Measurements from ENCODE around the gene GMPPA.

GMPPA gene

DNA sequence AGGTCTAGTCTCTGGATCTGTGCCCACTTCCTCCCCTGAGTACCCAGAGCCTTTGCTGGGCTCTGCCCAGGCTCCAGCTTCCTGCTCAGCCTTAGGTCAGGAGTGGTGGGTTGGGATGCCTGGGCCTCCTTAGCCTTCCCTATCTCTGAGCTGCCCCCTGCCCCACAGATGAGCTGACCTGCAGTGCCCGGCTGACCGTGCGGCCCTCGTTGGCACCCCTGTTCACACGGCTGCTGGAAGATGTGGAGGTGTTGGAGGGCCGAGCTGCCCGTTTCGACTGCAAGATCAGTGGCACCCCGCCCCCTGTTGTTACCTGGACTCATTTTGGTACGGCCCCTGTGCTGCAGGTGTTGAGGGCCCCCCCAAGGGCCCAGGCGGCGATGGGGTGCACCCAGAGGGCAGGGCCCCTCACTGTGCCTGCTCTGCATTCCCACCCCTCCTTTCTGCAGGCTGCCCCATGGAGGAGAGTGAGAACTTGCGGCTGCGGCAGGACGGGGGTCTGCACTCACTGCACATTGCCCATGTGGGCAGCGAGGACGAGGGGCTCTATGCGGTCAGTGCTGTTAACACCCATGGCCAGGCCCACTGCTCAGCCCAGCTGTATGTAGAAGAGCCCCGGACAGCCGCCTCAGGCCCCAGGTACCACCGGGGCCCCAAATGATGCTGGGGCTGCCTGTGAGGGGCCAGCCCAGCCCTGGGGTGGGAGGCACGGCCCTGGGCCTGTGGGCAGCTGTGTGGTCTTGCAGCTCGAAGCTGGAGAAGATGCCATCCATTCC is 30.1 kb upstream of the GMPPA start:
- DNase-seq: no peak

DNA sequence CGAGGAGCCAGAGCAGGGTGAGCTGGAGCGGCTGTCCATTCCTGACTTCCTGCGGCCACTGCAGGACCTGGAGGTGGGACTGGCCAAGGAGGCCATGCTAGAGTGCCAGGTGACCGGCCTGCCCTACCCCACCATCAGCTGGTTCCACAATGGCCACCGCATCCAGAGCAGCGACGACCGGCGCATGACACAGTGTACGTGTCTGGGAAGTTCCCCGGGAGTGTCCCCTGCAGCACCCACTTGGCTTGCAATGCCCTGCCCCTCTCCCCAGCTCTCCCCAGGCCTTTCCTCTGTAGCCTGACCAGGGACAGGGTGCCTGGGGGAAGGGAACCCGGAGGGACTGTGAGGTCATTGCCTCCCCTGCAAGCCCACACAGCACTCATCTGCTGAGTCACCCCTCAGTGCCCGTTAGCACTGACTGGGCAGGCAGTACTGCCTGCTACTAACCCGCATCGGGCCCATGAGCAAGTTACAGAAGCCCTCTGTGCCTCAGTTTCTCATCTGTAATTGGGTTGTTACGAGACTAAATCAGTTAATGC is 29.4 kb upstream of the GMPPA start:
- DNase-seq: peak; percentile 41 to 86

DNA sequence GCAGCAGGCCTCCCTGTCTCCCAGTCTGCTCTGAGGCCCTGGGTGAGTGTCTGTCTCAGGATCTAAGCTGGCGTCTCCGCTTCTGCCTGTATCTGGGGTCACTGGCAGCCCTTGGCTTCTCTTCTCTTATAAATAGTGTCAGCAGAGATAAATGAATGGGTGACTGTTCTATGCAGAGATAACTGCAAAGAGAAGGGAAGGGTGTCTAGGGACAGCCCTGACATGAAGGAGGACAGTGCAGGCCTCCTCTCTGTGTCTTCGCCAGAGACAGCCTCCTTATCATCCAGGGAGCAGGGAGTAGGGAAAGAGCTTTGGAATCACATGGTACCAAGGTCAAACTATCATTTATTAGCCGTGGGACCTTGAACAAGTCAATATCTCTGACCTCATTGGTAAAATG is 28.3 kb upstream of the GMPPA start:
- DNase-seq: no peak

DNA sequence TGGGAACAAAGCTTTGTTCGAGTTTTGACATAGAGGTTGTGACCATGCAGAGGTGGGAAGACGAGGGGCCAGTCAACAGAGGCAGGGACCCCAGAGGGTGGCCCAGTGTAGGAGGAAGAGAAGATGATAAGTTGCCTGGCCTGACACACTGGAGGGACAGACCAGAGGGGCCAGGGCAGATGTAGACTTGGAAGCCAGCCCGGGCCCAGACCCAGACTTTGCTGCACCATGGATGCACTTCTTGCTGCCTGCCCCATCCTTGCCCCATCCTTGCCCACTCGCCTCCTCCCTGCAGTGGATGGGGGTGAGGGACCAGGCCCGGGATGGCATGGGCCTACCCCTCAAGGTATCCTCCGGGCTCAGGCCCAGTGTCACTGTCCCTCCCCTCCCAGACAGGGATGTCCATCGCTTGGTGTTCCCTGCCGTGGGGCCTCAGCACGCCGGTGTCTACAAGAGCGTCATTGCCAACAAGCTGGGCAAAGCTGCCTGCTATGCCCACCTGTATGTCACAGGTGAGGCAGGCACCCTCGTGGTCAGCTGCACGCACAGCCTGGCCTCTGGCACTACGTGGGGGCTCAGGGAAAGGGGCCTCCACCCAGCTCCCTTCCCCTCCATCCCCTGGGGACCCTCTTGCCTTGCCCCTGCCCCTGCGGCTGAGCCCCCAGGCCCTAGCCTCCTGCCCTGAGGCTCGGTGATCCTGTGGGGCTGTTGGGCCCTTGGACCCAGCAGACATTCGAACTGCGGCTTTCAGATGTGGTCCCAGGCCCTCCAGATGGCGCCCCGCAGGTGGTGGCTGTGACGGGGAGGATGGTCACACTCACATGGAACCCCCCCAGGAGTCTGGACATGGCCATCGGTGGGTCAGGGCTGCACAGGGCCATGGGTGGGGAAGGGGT is 27.0 kb upstream of the GMPPA start:
- DNase-seq: no peak

DNA sequence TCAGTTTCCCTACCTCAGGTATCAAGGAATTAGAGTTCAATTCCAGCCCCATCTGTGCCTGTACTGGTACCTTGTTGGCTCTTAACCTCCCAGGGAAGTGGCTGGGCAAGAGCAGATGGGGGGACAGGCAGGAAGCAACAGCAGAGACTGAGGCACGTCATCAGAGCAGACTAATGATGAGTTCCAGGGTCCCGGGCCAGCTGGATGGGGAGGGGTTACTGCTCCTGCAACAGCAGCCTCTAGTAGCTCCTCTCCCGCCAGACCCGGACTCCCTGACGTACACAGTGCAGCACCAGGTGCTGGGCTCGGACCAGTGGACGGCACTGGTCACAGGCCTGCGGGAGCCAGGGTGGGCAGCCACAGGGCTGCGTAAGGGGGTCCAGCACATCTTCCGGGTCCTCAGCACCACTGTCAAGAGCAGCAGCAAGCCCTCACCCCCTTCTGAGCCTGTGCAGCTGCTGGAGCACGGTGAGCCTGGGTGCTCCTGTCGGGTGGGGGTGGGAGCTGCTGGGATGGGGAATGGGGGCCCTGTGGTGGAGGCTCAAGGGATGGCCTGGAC is 26.0 kb upstream of the GMPPA start:
- DNase-seq: no peak

DNA sequence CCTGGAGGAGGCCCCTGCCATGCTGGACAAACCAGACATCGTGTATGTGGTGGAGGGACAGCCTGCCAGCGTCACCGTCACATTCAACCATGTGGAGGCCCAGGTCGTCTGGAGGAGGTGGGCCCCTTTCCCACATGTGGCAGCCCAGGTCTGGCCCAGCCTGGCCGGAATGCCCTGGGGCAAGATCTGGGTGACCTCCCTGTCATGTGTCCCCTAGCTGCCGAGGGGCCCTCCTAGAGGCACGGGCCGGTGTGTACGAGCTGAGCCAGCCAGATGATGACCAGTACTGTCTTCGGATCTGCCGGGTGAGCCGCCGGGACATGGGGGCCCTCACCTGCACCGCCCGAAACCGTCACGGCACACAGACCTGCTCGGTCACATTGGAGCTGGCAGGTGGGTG is 25.2 kb upstream of the GMPPA start:
- no peak for DNase-seq

DNA sequence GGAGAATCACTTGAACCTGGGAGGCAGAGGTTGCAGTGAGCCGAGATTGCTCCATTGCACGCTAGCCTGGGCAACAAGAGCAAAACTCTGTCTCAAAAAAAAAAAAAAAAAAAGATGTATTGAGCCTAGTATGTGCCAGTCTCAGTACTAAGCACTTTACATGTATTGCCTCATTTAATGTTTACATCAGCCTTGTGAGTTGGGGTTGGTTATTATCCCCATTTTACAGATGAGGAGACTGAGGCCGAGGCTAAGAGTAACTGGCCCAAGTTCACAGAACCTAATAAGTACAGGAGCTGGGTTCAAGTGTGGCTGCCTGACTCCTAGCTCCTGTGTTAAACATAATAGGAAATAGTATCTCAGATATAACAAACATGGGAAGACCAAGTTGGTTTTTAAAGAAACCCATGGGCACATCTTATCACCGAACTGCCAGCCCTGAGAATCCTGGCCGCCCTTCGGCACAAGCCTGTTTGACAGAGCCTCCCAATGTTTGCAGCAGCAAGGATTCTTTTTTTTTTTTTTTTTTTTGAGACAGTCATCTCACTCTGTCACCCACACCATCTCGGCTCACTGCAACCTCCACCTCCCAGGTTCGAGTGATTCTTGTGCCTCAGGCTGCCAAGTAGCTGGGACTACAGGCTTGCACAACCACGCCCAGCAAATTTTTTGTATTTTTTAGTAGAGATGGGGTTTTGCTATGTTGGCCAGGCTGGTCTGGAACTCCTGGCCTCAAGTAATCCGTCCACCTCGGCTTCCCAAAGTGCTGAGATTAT is 24.2 kb upstream of the GMPPA start:
- no peak for DNase-seq

DNA sequence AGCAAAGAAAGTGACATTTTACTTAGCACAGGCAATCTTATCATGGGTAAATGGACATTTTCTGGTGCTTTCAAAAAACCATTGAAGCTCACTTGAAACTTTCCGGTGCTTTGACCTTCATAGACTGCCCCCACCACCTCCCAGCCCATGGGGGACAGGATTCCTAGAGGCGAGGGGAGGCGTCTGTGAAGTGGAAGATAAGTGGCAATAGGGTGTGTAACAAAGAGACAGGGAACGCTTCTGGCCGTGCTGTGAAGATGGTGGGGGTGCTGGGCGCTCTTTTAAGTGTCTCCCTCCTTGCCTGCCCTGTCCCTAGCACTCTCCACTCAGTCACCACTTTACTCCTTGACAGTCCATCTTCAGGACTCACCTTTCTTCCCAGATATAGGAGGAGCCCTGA is 23.4 kb upstream of the GMPPA start:
- DNase-seq: no peak

DNA sequence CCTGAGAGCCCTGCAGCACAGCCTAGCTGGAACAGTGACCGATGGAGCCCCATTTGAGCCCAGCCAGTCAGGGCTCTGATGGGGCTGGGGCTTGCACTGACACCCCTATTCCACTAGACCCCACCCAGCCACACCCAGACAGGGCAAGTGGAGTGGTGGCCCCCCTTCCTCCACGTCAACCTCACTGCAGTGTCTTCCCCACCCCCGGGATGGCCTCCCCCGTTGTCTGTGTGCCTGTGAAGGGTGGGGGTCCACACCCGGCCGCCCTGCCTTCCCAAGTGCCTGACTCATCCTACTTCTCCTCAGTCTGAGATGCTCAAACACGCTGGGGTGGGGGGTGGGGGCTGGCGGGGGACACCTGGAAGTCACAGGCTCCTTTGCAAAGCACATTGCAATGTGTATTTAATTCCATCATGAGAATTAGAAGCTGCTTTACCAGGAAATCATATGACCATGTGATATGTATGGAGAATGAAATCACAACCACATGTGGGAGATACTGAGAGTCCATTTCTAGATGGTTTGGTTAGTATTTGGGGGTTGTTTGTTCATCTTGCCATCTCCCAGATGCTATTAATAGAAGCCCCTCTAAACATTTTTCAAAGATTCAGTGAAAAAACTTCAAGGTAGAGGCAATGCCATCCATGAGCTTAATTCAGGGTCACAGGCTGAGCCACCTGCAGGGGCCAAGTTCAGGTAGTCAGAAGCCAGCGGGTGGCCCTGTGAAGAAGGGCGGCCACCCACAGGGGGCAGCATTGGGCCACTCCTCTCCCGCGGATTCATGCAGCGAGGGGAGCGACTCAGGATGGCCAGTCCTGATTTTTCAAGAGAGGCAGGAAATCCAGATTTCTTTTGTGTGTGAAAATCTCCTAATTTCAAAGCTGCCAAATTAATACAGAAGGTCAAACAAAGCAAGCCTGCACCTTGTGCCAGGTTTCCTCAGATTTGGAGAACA is 22.7 kb upstream of the GMPPA start:
- DNase-seq: peak; percentile 26 to 69

DNA sequence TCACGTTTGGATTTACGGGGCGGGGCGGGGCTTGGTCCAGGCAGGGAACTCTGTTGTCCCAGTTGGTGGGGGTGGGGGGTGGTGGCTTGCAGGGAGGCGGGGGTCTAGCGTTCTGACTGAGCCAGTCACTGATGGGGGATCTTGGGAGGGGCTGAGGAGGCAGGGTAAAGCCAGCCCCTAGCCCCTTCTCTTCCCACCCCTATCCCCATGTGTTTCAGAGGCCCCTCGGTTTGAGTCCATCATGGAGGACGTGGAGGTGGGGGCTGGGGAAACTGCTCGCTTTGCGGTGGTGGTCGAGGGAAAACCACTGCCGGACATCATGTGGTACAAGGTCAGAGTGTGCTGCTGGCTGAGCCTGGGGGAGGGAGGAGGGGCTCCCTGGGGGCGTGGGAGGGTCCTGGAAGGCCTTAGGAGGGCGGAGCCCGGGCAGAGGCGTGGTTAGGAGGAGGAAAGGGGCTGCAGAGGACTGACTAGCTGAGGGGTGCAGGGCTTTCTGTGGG is 22.0 kb upstream of the GMPPA start:
- DNase-seq: no peak

DNA sequence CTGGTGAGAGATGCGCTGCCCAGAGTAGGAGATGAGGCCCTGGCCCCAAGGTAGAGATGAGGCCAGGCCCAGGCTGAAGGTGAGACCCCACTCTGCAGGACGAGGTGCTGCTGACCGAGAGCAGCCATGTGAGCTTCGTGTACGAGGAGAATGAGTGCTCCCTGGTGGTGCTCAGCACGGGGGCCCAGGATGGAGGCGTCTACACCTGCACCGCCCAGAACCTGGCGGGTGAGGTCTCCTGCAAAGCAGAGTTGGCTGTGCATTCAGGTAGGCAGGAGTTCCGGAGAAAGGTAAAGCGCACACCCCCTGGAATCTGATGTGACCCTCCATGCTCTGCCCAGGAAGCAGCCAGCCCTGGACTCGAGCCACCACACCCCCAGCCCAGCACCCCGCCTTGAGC is 21.5 kb upstream of the GMPPA start:
- DNase-seq: no peak

DNA sequence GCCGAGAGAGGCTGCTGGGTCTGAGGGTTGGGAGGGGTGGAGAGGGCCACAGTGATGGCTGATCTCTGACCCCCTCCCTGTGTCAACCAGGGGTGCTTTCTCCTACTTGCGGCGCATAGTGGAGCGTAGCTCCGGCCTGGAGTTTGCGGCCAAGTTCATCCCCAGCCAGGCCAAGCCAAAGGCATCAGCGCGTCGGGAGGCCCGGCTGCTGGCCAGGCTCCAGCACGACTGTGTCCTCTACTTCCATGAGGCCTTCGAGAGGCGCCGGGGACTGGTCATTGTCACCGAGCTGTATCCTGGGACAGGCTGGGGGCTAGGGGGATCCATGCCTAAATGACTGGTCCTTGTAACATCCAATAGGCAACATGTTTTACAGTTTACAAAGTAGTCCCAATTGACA is 20.9 kb upstream of the GMPPA start:
- DNase-seq: no peak

DNA sequence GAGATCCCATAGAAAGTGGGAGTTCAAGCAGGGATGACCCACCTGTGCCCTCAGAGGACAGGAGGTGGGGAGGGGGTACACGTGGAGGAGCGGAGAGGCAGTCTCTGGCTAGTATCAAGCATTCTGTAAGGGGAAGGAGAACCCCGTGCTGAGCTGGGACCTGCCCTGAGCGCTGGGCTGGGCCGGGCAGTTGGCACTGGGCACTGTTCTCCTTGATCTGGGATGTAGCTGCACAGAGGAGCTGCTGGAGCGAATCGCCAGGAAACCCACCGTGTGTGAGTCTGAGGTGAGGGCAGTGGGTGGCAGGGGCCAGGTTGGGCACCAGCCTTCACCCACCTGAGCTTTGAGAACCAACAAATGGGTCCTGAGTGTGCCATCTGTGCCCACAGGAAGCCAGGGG is 19.8 kb upstream of the GMPPA start:
- no peak for DNase-seq

DNA sequence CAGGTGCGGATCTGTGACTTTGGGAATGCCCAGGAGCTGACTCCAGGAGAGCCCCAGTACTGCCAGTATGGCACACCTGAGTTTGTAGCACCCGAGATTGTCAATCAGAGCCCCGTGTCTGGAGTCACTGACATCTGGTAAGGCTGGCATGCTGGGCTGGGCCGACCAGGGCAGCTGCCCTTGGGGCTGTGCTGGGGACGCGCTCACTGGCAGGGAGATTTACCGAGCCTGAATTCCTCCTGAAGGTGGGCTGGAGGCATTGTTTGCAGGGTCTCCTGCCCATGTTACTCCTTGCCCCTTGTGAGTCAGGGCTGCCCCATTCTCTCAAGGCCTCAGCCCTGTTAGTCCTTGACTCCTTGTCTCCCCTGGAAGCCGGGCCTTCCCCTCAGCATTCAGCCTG is 18.7 kb upstream of the GMPPA start:
- no peak for DNase-seq

DNA sequence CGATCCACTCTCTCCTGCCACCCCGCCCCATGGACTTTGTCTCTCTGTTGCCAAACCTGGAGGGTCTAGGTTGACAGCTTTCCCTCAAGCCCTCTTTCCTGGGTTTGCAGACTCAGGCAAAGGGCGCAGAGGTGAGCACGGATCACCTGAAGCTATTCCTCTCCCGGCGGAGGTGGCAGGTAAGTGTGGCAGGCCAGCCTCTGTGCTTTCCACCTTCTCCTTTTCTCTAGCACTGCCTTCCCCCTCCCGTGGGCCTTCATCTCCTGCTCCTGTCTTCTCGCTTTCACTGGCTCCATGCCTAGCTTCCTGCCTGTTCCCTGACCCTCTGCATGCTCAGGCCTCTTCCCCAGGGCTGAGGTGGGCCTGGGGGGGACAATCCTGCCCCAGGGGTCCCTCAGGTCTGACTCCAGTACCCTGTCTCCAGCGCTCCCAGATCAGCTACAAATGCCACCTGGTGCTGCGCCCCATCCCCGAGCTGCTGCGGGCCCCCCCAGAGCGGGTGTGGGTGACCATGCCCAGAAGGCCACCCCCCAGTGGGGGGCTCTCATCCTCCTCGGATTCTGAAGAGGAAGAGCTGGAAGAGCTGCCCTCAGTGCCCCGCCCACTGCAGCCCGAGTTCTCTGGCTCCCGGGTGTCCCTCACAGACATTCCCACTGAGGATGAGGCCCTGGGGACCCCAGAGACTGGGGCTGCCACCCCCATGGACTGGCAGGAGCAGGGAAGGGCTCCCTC is 15.9 kb upstream of the GMPPA start:
- no peak for DNase-seq

DNA sequence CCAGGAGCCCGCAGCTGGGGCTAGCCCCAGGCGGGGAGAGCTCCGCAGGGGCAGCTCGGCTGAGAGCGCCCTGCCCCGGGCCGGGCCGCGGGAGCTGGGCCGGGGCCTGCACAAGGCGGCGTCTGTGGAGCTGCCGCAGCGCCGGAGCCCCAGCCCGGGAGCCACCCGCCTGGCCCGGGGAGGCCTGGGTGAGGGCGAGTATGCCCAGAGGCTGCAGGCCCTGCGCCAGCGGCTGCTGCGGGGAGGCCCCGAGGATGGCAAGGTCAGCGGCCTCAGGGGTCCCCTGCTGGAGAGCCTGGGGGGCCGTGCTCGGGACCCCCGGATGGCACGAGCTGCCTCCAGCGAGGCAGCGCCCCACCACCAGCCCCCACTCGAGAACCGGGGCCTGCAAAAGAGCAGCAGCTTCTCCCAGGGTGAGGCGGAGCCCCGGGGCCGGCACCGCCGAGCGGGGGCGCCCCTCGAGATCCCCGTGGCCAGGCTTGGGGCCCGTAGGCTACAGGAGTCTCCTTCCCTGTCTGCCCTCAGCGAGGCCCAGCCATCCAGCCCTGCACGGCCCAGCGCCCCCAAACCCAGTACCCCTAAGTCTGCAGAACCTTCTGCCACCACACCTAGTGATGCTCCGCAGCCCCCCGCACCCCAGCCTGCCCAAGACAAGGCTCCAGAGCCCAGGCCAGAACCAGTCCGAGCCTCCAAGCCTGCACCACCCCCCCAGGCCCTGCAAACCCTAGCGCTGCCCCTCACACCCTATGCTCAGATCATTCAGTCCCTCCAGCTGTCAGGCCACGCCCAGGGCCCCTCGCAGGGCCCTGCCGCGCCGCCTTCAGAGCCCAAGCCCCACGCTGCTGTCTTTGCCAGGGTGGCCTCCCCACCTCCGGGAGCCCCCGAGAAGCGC is 15.0 kb upstream of the GMPPA start:
- no peak for DNase-seq

DNA sequence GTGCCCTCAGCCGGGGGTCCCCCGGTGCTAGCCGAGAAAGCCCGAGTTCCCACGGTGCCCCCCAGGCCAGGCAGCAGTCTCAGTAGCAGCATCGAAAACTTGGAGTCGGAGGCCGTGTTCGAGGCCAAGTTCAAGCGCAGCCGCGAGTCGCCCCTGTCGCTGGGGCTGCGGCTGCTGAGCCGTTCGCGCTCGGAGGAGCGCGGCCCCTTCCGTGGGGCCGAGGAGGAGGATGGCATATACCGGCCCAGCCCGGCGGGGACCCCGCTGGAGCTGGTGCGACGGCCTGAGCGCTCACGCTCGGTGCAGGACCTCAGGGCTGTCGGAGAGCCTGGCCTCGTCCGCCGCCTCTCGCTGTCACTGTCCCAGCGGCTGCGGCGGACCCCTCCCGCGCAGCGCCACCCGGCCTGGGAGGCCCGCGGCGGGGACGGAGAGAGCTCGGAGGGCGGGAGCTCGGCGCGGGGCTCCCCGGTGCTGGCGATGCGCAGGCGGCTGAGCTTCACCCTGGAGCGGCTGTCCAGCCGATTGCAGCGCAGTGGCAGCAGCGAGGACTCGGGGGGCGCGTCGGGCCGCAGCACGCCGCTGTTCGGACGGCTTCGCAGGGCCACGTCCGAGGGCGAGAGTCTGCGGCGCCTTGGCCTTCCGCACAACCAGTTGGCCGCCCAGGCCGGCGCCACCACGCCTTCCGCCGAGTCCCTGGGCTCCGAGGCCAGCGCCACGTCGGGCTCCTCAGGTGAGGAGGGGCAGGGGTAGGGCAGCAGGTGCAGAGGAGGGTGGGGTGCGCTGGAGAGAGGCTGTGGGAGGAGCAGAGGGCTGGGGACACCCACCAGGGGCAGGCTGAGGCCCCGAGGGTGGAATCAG is 14.1 kb upstream of the GMPPA start:
- no peak for DNase-seq

DNA sequence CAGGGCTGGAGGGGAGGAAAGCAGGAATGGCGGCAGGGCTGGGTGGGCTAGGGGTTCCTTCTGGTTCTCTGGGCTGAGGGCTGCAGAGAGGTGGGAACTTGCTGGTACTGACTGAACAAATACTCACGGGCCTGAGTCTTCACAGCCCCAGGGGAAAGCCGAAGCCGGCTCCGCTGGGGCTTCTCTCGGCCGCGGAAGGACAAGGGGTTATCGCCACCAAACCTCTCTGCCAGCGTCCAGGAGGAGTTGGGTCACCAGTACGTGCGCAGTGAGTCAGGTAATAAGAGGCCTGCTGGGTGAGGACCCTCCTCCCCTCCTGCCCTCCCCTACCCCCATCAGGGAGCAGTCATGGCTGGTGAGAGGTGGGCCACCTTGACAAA is 13.5 kb upstream of the GMPPA start:
- no peak for DNase-seq
